NK-92 (cell line): ENCODE measurements around the gene ABCC9.
"Not testable (repeated sequence)": the region's sequence is repeated elsewhere in the genome, so short reads cannot be mapped to it uniquely, and the experiment has no call there.

Experiments used
- DNase-seq: peaks from one replicate; lab custom pipeline; 2025; ENCODE audit not compliant: unreplicated experiment; lab: John Stamatoyannopoulos, UW

ABCC9 gene

GRCh38 chr12:21934173-21934572 is 7.1 kb downstream of the ABCC9 start:
- no peak for DNase-seq

GRCh38 chr12:21933656-21934055 is 7.6 kb downstream of the ABCC9 start:
- no peak for DNase-seq

- not testable (repeated sequence) for DNase-seq
Observed at GRCh38 chr12:21929972-21930371, 11.3 kb downstream of the ABCC9 start.

- DNase-seq: no peak
Observed at GRCh38 chr12:21925296-21925913, 15.8 kb downstream of the ABCC9 start.

- no peak for DNase-seq
Observed at GRCh38 chr12:21921436-21921835, 19.8 kb downstream of the ABCC9 start.

- no peak for DNase-seq
Observed at GRCh38 chr12:21918456-21918855, 22.8 kb downstream of the ABCC9 start.

GRCh38 chr12:21913823-21914222 is 27.4 kb downstream of the ABCC9 start:
- DNase-seq: no peak

- no peak for DNase-seq
Observed at GRCh38 chr12:21912318-21912717, 28.9 kb downstream of the ABCC9 start.

GRCh38 chr12:21911832-21912231 is 29.4 kb downstream of the ABCC9 start:
- DNase-seq: no peak

- DNase-seq: no peak
Observed at GRCh38 chr12:21910657-21911056, 30.6 kb downstream of the ABCC9 start.

- no peak for DNase-seq
Observed at GRCh38 chr12:21907948-21908837, 33.0 kb downstream of the ABCC9 start.

- no peak for DNase-seq
Observed at GRCh38 chr12:21906919-21907493, 34.2 kb downstream of the ABCC9 start.

- not testable (repeated sequence) for DNase-seq
Observed at GRCh38 chr12:21899532-21899931, 41.7 kb downstream of the ABCC9 start.

GRCh38 chr12:21895651-21896050 is 45.6 kb downstream of the ABCC9 start:
- DNase-seq: no peak

- DNase-seq: no peak
Observed at GRCh38 chr12:21894792-21895595, 46.2 kb downstream of the ABCC9 start.

- no peak for DNase-seq
Observed at GRCh38 chr12:21893924-21894323, 47.3 kb downstream of the ABCC9 start.

GRCh38 chr12:21892341-21892740 is 48.9 kb downstream of the ABCC9 start:
- no peak for DNase-seq

GRCh38 chr12:21891751-21892217 is 49.4 kb downstream of the ABCC9 start:
- DNase-seq: no peak

GRCh38 chr12:21888276-21888863 is 52.9 kb downstream of the ABCC9 start:
- no peak for DNase-seq

- no peak for DNase-seq
Observed at GRCh38 chr12:21884936-21885335, 56.3 kb downstream of the ABCC9 start.

- DNase-seq: no peak
Observed at GRCh38 chr12:21882635-21883034, 58.6 kb downstream of the ABCC9 start.
